ENCODE data around the gene AFF1.

The AFF1 gene

DNA sequence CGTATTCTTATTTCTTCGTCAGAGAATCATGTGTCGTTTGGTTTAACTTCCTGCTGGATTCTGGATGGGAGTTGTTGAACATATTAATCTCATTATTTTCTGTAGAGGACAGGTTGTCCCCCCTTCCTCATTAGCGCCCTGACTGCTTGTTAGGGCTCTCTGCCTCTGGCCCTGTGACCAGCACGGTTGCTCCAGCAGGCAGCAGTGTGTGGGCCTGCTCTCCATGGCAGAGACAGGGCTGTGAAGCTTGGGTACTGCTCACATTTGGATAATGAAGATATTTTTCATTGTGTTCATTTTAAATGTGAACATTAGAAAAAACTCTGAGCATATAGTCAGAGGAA lies 182.9 kb downstream of the AFF1 start:
- DNase-seq (ENCODE audit: low read depth): no peak
- H3K4me3 ChIP-seq (ENCODE audit: low read depth, low read length): no peak overlapping the region
- TF ChIP-seq, protein P1, sequence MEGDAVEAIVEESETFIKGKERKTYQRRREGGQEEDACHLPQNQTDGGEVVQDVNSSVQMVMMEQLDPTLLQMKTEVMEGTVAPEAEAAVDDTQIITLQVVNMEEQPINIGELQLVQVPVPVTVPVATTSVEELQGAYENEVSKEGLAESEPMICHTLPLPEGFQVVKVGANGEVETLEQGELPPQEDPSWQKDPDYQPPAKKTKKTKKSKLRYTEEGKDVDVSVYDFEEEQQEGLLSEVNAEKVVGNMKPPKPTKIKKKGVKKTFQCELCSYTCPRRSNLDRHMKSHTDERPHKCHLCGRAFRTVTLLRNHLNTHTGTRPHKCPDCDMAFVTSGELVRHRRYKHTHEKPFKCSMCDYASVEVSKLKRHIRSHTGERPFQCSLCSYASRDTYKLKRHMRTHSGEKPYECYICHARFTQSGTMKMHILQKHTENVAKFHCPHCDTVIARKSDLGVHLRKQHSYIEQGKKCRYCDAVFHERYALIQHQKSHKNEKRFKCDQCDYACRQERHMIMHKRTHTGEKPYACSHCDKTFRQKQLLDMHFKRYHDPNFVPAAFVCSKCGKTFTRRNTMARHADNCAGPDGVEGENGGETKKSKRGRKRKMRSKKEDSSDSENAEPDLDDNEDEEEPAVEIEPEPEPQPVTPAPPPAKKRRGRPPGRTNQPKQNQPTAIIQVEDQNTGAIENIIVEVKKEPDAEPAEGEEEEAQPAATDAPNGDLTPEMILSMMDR (IDR thresholded peaks at IDR 0.05; ENCODE audit: insufficient read depth, low read depth, low read length, missing control alignments): no peak

DNA sequence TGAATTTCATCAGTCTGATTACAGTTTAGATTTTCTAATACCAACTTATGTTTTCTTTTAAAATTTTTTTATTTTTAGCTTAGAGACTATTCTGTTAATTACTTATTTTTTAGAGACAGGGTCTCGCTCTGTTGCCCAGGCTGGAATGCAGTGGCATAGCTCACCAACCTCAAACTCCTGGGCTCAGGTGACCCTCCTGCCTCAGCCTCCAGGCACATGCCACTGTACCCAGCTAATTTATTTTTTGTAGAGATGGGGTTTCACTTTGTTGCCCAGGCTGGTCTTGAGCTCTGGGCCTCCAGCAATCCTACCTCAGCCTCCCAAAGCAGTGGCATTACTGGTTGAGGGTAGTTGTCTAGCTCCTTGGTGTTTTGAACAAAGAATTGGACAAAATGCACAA lies 183.6 kb downstream of the AFF1 start:
- TF ChIP-seq, protein P1 (IDR thresholded peaks at IDR 0.05; ENCODE audit: insufficient read depth, low read depth, low read length, missing control alignments): no peak
- no peak overlapping the region for H3K4me3 ChIP-seq (ENCODE audit: low read depth, low read length)
- DNase-seq (ENCODE audit: low read depth): no peak

DNA sequence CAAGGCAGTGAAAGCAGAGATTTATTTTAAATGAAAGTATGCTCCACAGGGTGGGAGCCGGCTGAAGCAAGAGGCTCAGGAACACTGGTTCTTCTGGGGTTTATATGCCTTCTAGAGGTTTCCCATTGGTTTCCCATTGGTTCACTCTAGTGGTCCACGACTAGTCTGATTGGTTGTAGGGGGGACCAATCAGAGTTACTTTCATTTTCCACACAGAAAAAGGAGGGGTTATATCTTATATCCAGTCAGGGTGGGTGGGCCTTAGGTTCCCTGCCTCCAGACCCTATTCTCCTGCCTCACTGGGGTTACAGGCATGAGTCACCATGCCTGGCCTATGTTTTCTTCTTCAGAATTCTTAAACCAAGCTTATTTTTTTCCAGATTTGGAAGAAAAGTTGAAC lies 184.0 kb downstream of the AFF1 start:
- TF ChIP-seq, protein P1 (IDR thresholded peaks at IDR 0.05; ENCODE audit: insufficient read depth, low read depth, low read length, missing control alignments): no peak
- DNase-seq (ENCODE audit: low read depth): no peak
- no peak overlapping the region for H3K4me3 ChIP-seq (ENCODE audit: low read depth, low read length)

DNA sequence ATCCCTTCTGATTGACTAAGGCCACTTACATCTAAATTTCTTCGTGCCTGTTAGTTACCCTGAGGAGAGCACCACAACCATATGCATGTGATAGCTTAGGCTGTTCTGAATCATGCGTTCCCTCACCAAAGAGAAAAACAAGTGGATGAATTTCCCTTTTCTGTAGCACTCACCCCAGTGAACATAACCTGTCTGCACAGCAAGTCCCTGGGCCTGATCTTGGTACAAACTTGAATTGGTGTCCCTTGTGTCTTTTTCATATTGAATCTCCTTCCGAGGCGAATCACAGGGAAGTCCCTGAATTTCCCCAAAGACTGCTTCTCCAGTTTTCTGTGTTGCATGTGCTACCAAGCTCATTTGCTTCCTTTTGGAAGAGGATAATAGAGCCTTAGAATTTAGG lies 185.2 kb downstream of the AFF1 start:
- peak; percentile 65 for DNase-seq (ENCODE audit: low read depth)
- no peak overlapping the region for H3K4me3 ChIP-seq (ENCODE audit: low read depth, low read length)
- TF ChIP-seq, protein P1 (IDR thresholded peaks at IDR 0.05; ENCODE audit: insufficient read depth, low read depth, low read length, missing control alignments): no peak

DNA sequence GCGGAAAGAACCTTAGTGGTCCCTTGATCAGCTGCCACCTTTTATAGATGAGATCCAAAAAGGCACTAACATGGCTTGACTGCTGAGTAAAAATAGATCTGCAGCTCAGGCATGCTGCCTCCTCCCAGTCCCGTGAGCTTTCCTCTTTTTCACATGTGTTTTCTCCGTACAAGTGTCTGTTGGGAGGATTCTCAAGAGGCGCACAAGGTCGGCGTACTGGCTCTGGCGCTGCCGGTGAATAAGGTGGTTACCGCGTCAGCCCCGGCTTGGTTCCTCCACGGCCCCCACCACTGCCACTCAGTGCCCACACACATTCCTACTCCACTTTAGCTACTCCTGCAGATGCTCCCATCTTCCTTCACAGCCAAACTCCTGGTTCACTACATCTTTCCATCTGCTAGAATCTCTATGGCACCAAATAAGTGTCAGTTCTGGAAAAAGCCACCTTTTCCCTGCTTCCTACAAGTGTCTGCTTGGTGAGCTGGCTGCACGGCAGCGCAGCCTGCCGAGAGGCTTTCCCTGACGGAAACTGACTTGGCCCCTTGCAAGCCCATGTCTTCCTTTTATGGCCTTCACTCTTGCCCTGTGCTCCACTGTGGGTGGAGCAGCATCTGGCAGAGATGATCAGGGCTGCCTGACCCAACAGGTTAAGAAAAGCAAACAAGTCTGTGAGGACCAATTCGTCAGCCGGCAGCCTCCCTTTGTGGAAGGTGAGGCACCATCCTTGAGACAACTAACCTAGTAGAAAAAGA lies 185.8 kb downstream of the AFF1 start:
- no peak for DNase-seq (ENCODE audit: low read depth)
- TF ChIP-seq, protein P1 (IDR thresholded peaks at IDR 0.05; ENCODE audit: insufficient read depth, low read depth, low read length, missing control alignments): no peak

DNA sequence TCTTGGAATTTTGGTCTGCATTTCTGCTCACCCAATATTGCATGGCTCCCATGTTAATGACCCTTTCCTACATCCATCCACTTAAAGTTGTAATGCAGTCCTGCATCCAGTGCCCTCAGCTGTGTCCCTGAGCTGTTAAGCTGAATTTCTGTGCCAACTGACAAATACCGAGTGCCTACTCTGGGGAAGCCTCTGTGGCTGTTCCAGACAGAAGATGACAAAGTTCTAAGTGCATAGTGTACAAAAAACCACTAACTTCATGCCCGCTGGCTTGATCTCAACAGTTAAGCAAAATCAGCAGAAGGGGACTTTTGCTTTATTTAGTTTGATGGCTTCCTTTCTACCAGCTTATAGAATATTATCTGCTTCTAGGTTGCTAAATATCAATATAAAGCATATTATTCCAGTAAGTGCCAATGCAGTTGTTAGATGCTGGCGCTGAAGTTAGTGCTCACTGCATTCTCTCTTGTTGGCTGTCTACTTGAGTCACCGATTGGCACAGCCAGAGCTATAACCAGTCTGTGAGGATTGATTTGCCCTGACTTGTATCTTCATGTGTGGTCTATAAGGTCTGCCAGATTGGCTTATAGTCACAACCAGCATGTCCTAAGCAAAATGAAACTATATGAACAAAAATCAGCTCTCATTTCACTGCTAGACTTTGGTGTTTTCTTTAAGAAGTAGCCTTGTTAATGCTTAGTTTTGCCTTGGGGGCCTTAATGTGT lies 186.7 kb downstream of the AFF1 start:
- TF ChIP-seq, protein P1 (IDR thresholded peaks at IDR 0.05; ENCODE audit: insufficient read depth, low read depth, low read length, missing control alignments): no peak
- no peak overlapping the region for H3K4me3 ChIP-seq (ENCODE audit: low read depth, low read length)
- DNase-seq (ENCODE audit: low read depth): no peak

More for the DNA sequence above, 185.8 kb downstream of the AFF1 start:
- no peak overlapping the region for H3K4me3 ChIP-seq (ENCODE audit: low read depth, low read length)

Data from GM12865 (cell line).